NOMO-1 (cell line): Measurements from ENCODE around the gene LMOD3.

Experiments
- DNase-seq, 2 experiments: peaks; one replicate each; lab custom pipeline; 2025; ENCODE audit not compliant: unreplicated experiment in 2 of 2; lab: John Stamatoyannopoulos, UW

Gene LMOD3

DNA sequence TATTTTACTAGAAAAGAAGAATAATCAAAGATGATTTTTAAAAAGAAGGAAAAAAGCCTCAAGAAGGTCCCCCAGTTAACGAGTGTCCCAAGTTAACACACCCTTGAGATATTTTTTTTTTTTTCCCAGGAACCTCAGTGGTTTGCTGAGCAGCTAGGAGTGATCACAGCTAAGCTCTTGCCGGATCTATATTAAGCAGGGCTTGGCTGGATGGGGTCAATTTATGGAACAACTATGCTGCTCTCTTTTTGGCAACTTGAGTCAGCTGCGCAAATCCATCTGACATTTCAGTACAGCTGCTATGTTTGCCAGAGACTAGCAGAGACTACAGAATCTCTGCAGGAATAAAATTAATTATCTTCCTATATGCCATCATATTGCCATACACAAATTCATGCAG, at the start of gene LMOD3:
TSS of gene LMOD3 (minus strand) at position 193 of the 400 bp plus-strand sequence. CDS start 209 bp downstream, outside the sequence.
- no peak for DNase-seq

DNA sequence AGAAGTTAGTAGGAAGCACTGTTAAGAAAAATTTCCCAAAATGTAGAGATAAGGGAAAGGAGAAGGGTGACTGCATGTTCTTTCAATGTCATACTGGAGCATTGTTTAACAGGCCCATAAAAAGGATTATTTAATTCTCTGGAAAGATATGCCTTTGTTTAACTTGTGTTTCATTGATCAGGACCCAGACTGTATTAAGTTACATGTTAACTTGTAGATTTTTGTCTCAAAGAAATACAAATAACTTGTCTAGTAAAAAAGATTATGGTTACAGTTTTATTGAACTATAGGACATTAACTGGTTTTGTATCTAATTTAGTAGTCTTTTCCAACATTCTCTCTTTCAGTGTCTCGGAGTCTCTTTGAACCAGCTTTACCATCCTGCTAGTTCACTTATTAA, 49.7 kb upstream of the LMOD3 start:
- no peak for DNase-seq

DNA sequence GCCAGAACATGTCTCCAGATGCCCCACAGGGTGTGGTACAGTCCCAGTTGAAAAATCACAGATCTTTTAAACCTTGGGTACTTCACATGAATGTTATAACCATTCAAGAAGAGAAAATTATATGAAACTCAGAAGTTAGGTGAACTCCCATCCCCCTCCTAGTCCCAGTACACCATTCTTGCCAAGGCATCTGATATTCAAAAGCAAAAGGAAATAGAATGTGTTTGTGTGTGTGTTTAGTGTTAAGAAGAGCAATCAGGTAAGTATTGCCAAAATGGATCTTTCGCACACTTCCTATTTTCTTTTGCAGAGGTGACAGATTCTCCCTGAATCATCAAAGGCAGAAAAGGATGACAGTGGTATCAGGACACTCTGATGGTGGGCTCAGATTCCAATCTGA, 44.1 kb upstream of the LMOD3 start:
- no peak for DNase-seq

DNA sequence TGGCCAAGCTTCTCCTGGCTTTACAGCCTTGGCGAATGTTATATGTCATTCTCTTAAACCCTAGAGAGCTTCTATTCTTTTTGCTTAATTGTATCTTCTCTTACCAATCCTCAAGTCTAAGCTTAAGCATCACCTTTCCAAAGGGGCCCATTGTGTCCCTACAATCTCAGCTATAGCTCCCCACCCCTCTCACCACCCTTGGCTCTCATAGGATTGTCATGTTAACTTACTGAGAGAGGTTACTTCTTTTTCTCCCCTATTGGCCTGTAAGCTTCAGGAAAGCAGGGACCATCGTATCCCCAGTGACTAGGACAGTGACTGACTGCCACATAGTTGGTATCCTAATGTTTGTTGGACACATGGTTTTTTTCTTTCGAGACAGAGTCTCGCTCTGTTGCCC, 43.3 kb upstream of the LMOD3 start:
- no peak for DNase-seq

DNA sequence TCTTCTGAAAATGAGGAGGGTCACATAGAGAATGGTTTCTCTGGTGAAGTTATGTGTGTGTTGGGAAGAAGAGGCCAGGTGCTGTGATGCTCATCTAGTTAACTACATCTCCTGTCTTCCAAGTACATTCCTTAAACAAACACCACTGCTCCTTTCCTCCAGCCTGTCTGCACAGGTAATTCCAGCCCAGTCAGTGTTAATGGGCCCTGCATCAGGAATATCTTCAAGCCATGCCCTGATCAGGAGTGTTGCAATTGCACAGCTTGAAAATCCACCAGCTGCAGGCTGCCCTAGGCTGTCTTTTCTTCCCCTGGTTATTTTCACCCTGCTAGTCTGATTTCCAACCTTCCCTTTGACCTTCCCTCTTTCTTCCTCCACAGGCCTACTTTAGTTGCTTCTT, 41.9 kb upstream of the LMOD3 start:
- DNase-seq = no peak

DNA sequence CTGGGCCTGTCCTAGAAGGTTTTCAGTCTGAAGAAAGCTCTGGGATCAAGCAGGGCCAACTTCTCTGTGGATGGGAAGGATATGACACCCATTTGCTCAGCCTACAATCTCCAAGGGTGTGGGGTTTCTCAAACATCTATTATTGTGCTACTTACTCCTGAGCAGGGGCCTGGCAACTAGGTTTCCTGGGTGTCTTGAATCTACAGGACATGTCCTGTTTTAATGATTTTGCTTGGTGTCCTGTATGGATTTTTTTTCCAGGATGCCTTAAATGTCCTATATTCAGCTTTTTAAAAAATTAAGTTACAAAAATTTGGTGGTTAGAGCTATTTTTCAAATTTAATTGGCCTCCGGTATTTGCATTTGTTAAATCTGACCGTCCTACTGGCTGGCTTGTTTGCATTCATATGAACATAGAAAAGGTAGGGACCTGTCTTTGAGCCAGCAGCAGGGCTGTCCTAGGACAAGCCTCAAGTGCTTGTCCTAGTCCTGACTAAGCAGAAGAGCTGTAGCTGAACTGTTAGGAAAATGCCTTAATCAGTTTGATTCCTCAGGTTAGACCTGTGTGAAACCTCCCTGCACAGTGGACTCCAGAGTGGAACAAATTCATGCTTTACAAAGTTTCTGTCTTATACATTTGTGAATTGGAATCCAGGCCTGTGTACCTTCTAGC, 40.0 kb upstream of the LMOD3 start:
- no peak for DNase-seq

DNA sequence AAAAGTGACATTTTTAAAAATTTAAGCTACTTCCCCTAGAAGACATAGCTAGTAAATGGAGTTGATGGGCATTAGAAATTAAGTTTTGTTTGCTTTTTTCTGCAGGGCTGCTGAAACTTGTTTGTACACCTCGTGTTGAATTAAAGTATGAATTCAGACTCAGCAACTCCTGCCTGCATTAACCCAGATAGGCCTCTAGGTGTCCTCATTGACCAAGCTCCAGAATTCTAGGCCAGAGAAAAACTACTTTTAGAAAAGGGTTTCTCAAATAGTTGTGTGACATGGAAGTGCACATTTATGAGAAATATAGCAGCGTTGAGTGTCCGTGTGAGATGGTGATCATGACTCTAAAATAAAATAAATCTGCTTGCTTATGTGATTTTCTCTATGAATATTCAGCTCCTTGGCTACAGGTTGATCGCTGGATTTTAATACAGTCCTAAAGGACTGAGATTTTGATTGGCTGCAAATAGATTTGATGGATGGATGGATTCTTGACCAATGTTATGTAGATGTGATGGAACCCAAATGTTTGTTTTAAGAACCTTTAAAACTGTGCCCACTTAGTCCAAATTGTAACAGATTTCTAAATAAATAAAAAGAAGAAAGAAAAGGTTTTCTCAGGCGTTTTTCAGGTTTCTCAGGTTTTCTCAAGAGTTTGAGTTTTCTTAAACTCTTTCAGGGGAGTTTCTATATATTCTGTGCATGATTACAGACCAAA, 39.4 kb upstream of the LMOD3 start:
- peak; percentile 55 to 68 for DNase-seq

DNA sequence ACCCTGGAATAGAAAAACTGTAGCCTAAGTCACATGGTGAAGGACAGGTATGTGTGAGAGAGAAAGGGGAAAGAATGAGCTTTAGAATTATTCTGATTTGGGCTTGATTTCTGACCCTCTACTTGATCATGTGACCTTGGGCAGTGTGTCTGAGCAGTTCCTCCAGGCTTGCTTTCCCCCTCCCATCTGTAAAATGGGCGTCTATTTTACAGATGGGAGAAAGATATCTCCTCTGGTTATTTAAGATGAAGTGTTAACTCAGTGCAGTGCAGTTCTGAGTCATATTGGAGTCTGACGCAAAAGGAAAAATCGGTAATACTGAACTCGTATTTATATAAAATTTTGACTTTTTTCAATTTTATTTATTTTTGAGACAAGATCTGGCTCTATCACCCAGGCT, 38.1 kb upstream of the LMOD3 start:
- DNase-seq = no peak

DNA sequence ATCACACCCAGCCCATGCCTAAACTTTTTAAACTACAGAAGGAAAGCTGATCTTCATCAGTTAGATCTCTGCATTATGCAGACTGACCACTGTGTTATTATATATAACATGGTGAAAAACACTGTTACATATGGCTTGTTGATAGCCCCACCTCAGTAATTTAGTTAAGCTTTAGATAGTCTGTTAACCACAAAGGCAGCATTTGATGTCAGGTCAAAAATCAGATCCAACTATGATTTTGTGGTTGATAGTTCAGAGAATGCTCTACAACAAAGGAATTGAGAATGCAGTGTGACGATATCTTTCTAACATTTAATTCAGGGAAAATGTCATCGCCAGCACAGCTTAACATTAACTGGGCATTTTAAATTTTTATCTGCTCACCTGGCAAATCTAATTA, 37.7 kb upstream of the LMOD3 start:
- no peak for DNase-seq

DNA sequence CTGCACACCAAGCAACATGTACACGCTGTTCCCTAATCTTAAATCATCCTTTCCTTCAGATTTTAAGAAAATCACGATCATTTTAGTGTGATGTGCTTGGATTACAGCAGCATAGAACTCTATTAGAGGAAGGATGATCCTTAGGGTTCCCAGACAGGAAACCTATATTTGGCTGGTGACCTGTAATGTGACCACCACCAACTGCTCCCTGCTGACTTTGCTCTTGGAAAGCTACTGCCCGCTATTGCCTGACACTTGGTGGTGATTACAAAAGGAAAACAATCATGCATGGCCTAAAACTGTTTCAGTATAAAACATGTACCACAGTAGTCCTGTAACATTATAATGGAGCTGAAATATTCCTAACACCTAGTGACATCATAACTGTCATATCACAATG, 27.2 kb upstream of the LMOD3 start:
- DNase-seq = no peak

DNA sequence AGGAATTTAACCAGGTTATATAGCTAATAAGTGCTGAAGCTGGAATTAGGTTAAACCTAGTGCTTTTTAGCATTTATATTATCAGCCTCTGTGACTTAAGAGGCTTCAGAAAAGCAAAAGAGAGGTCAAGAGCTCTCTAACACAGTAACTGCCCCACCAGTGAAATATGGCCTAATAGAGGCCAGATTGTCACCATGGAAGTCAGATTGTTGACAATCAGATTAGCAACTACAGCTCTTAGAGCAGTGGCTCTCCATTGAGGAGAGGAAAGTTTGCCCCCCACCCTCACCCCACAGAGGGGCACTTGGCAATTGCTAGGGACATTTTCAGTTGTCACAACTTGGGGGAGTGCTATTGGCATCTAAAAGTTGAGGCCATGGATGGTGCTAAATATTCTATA, 23.3 kb upstream of the LMOD3 start:
- no peak for DNase-seq

DNA sequence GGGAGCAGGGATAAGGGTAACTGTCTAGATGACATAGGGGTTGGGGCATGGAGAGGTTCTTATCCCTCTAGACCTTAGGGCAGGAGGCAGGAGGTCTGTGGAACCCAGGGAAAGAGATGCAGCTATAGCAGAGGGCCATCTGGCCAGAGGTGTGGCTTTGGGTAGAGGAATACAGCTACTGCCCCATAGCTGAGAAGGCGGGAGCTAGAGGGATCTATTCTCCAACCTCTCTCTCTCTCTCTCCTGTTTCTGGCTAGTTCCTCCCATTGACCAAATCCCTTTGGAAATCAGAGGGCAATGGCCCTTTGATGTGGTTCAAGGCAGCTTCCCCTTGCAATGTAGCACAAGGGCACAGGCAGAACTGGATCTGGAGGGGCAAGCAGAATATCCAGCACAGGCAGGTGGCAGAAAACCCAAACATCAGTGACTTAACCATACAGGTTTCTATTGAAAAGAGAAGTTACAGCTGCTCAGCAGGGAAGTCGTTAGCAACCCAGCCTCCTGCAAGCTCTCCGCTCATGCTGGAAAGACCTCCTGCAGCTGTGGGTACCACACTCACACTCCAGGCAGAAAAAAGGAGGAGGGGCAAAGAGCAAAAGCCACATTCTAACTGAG, 22.3 kb upstream of the LMOD3 start:
- DNase-seq = no peak

DNA sequence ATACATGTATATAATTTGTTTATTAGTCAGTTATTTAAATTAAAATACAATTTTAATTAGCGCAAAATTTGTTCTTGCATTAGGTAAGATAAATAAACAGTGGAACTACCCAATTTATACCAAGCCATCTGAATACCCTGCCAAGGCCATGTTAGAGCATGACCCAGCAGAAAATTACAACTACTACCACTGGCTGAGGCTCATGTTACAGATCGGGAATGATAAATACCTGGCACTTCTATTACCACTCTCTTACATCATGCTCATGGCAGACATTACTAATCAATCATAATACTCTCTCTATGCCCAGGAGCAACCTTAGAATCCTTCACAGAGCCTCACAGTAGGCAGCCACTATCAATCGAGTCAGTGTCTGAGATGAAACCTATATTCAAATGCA, 21.2 kb upstream of the LMOD3 start:
- DNase-seq = no peak

DNA sequence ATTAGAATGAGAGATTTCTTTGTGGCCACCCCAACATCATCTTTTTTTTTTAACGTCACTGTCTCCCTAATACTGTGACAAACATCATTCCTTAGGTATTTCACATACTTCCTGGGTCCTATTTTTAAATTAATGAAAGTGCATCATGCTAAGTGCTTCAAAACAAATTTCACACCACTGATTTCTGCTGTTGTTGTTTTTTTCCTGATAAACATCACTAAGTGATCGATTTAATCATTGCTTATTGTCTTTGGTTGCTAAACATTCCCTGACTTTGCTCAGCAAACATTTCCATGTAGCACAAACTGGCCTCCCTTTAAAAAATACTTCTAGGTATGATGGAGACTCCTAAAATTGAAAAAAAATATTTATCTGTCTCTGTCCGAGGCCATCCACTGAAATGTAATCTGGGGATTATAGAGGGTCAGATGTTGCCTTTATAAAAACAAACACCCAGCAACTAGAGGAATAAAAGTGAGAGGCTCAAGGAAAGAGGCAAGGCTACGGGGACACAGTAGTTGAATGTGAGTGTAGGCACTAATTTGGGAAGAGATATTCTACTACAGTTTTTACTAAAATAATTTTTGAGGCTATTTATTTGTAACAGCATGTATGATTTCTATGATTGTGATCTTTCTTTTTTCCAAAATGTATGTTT, 20.5 kb upstream of the LMOD3 start:
- no peak for DNase-seq

DNA sequence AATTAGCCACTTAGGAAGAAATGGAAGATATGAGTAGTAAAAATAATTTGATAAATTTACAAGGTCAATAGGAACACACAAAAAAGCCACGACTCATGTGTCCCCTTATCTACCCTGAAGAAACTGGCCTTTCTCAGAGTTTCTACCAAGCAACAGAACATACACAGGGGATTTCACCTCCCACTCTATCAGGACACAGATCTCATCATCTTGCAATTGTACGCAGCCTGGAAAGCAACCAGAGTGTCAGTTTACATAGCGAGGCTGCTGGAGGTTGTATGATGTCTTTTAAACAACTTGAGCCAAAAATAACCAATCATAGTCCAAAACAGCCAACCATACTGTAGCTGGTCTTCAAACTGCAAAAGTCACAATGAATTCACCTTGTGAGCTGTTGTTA, 19.7 kb upstream of the LMOD3 start:
- no peak for DNase-seq

DNA sequence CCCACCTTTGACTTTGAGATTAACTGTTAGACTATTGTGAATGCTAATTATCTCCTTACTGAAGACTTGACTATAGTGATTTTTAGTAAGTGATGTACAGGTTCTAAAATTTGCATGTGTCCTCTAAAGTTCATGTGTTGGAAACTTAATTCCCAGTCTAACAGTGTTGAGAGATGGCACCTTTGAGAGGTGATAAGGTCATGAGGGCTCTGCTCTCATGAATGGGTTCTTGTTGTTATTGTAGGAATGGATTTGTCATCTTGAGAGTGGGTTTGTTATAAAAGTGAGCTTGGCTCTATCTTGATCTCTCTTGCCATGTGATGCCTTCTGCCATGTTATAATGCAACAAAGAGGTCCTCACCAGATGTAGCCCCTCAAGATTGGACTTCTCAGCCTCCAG, 18.9 kb upstream of the LMOD3 start:
- no peak for DNase-seq

DNA sequence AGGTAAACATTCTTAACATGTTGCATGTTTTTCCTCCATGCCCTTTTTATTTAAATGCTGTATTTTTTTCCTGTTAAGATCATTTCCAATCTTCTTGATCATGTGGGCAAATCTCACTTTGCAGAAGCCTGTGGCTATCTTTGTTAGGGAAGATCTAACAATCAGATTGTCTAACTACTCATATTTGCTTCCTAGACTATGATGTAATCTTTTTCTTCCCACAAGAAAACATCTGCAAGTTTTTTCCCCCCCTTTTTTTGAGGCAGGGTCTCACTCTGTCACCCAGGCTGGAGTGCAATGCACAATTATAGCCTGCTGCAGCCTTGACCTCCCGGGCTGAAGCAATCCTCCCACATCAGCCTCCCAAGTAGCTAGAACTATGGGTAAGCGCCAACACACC, 15.0 kb upstream of the LMOD3 start:
- no peak for DNase-seq

DNA sequence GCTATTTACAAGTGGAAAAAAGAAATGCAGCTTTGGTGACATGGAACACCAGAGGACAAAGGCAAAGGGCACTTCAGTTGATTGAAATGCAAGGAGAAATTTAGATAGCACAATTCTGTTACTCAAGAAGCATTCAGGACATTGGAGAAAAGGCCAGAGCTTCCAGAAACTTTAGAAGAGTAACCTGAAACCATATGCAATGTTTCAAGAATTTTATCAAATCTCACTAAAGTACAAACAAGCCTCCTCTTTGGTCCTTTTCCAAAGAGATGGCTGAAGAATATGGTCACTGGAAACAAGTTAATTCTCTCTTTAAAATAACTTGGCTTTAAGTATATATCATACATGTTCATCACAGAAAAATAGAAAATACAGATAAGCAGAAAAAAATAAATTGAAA, 14.6 kb upstream of the LMOD3 start:
- DNase-seq = no peak

DNA sequence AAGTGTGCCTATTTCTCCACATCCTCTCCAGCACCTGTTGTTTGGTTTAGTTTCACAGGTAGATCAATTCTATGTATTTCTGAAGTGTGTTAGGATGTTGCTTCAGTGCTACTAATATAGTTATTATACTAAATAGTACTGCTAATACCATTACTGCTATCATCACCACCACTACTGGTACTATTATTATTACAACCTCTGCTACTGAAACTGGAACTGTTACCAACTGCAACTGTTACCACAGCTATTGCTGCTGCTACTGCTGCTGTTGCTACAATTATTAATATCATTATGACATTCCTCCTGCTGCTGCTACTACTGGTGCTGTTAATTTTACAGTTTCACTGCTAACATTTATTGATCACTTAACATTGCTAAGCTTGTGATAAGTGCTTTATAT, 8.3 kb upstream of the LMOD3 start:
- no peak for DNase-seq

DNA sequence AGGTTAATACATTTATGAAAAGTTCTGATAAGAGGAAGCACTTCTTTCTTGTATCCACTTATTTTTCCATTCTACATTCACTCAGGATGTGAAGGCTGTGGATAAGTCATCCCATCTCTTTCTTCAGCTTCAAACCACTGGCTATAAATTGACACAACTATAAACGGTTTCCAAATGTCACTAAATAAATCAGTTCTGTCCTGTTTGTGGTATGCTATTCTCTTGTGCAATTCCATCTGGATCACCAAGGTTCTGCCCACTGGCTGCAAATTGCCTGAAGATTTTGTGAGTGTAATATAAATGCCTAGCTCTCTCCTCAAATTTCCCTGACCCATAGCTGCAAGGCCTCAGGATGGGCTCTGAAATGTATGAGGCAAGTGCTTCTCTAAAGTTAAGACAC, 7.1 kb upstream of the LMOD3 start:
- no peak for DNase-seq

DNA sequence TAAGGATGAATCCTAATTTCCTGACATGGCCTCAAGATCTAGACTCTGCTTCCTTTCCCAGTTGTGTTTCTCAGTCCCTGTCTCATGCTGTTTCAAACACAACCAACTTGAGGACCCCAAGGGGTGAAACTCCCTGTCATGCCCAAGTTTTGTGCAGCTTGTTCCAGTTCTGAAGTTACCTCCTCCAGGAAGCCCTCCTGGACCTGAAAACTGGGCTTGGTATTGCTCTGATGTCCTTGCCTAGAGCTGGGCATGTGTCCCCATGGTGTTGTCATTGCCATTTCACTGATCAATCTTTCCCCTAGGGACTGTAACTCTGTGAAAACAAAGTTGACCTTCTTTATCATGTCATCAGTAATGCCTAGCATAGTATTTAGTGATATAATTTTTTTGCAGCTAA, 6.1 kb upstream of the LMOD3 start:
- no peak for DNase-seq

DNA sequence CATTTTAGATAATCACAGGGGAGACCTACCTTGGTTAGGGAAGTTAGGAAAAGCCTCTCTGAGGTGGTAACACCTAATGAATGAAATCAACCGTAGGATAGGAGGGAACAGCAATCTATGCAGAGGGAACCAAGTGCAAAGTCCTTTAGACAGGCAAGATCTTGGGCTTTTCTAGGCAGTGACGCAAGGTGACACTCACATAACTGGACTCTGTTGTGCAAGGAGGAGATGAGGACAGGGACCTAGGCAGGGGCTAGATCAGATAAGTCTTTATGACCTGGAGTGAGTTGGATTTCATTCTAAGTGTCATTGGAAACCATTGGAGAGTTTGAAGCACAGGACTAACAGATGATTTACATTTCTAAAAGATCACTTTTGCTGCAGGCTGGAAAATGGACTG, 4.6 kb upstream of the LMOD3 start:
- no peak for DNase-seq
